Neural cell (in vitro differentiated cells): ENCODE results near the gene ZCCHC24. TPM values are rescaled to one million over a fixed set of nuclear protein-coding genes. Genes with fewer than 3 reads are reported as not detected.

Experiments
- H2AFZ ChIP-seq: fragments of 200-600, 300-800 bp; sonication (generic), shearing (Covaris generic); 2 replicates; pipeline ENCODE4 v1.6.0; 2014; ENCODE audit warnings: low read depth, mild to moderate bottlenecking, antibody characterized with exemption, low read length, moderate library complexity
- H3F3A ChIP-seq: fragments of 200-600 bp; shearing (Covaris generic); 2 replicates; pipeline ENCODE4 v1.6.1; 2016; ENCODE audit warnings: mild to moderate bottlenecking, moderate library complexity, mixed read lengths, antibody characterized with exemption, low read length; ENCODE audit not compliant: insufficient read depth, poor library complexity, severe bottlenecking
- H3K27ac ChIP-seq: fragments of 200-600, 300-800 bp; sonication (generic), shearing (Covaris generic); 2 replicates; pipeline ENCODE4 v1.5.1; 2014; ENCODE audit warnings: mild to moderate bottlenecking, low read length, moderate library complexity
- H3K27me3 ChIP-seq: fragments of 300-800, 200-600 bp; sonication (generic), shearing (Covaris generic); 2 replicates; pipeline ENCODE4 v1.6.0; 2014; ENCODE audit warnings: mild to moderate bottlenecking, low read depth, low read length, moderate library complexity; ENCODE audit not compliant: insufficient read depth
- H3K36me3 ChIP-seq: fragments of 300-800, 200-600 bp; sonication (generic), shearing (Covaris generic); 2 replicates; pipeline ENCODE4 v1.5.1; 2014; ENCODE audit warnings: mild to moderate bottlenecking, antibody characterized with exemption, low read length, moderate library complexity; ENCODE audit not compliant: insufficient read depth
- H3K4me2 ChIP-seq: fragments of 300-800, 200-600 bp; sonication (generic), shearing (Covaris generic); 2 replicates; pipeline ENCODE4 v1.6.0; 2014; ENCODE audit warnings: mild to moderate bottlenecking, low read length
- H3K4me3 ChIP-seq: fragments of 300-800, 200-600 bp; sonication (generic), shearing (Covaris generic); 2 replicates; pipeline ENCODE4 v1.5.1; 2014; ENCODE audit warnings: mild to moderate bottlenecking, low read length, moderate library complexity
- H3K79me2 ChIP-seq: fragments of 200-600 bp; shearing (Covaris generic); replicated peaks from 2 replicates; pipeline ENCODE4 v1.6.0; 2014; ENCODE audit warnings: mild to moderate bottlenecking, low read length, moderate library complexity; ENCODE audit not compliant: insufficient read depth
- H3K9ac ChIP-seq: fragments of 300-800, 200-600 bp; sonication (generic), shearing (Covaris generic); 2 replicates; pipeline ENCODE4 v1.6.1; 2016; ENCODE audit warnings: mild to moderate bottlenecking, low read length, mixed read lengths
- H3K9me2 ChIP-seq: fragments of 200-600 bp; shearing (Covaris generic); 2 replicates; pipeline ENCODE4 v1.6.1; 2016; ENCODE audit warnings: mild to moderate bottlenecking, low read length, mixed read lengths; ENCODE audit not compliant: insufficient read depth
- H3K9me3 ChIP-seq: fragments of 200-600, 300-800 bp; sonication (generic), shearing (Covaris generic); 2 replicates; pipeline ENCODE4 v1.6.1; 2016; ENCODE audit warnings: mild to moderate bottlenecking, mixed run types, low read length, moderate library complexity, mixed read lengths
- H4K20me1 ChIP-seq: fragments of 200-600 bp; shearing (Covaris generic); 2 replicates; pipeline ENCODE4 v1.6.1; 2016; ENCODE audit warnings: mild to moderate bottlenecking, mixed run types; ENCODE audit not compliant: insufficient read depth
- EP300 ChIP-seq: fragments of 450-650 bp; conservative IDR thresholded peaks from 2 replicates; pipeline ENCODE4 v1.6.1; 2014; ENCODE audit warnings: antibody characterized with exemption, mild to moderate bottlenecking, moderate library complexity; ENCODE audit not compliant: poor library complexity, severe bottlenecking
- EZH2 ChIP-seq: fragments of 200-600, 300-800 bp; shearing (Covaris generic), sonication (generic); IDR thresholded peaks from 2 replicates; pipeline ENCODE4 v1.6.1; 2014; ENCODE audit warnings: antibody characterized with exemption, low read length, borderline replicate concordance, mild to moderate bottlenecking; ENCODE audit not compliant: insufficient read depth, poor library complexity, severe bottlenecking
- MXI1 ChIP-seq: fragments of 450-650 bp; conservative IDR thresholded peaks from 2 replicates; pipeline ENCODE4 v1.6.1; 2014; ENCODE audit warnings: antibody characterized with exemption, mild to moderate bottlenecking; ENCODE audit not compliant: poor library complexity, severe bottlenecking
- POLR2AphosphoS5 ChIP-seq: IDR thresholded peaks from 2 replicates; pipeline ENCODE4 v1.6.1; 2012
- RAD21 ChIP-seq: fragments of 450-650 bp; conservative IDR thresholded peaks from 2 replicates; pipeline ENCODE4 v1.6.1; 2014; ENCODE audit warnings: antibody characterized with exemption, mild to moderate bottlenecking, moderate library complexity
- SMC3 ChIP-seq: fragments of 450-650 bp; conservative IDR thresholded peaks from 2 replicates; pipeline ENCODE4 v1.6.1; 2014; ENCODE audit warnings: antibody characterized with exemption, mild to moderate bottlenecking, moderate library complexity; ENCODE audit not compliant: poor library complexity
- TAF1 ChIP-seq: IDR thresholded peaks from 2 replicates; pipeline ENCODE4 v1.6.1; 2012; ENCODE audit warnings: low read depth
- polyA plus RNA-seq: library from polyadenylated mRNA; depleted of rRNA; stranded (reverse); fragments of >200 nt; gene quantifications from 2 replicates; pipeline ENCODE4 v1.2.3, GENCODE V29; 2014
- TF ChIP-seq, protein P1 (sequence below): fragments of 450-650 bp; IDR thresholded peaks from 2 replicates; pipeline ENCODE4 v1.5.1; 2014; ENCODE audit warnings: antibody characterized with exemption, mild to moderate bottlenecking, moderate library complexity; ENCODE audit not compliant: poor library complexity, severe bottlenecking
- TF ChIP-seq, protein P2 (sequence below): IDR thresholded peaks from 2 replicates; pipeline ENCODE4 v1.6.1; 2012; ENCODE audit warnings: borderline replicate concordance

The ZCCHC24 gene
- polyA plus RNA-seq, 1 donor from 2014 or later, result not detected

DNA sequence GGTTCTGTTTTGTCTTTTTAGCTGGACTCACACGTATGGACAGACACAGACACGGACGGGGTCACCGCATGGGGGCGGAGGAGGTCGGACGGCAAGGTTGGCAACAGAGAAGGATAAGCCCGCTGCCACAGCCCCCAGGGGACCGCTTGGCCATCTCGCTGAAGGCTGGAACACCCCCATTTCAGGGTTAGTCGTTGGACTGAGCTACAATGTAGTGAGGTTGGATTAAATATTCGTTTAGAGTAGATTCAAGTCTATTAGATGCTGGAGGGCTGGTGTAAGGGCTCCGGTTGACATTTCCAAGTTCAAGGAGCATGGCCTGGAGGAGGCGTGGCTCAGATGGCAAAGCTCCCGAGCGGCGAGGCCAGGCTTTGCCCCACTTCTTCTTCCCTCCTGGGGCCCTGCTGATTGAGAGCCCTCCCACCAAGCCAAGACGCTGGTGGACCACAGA, 62.9 kb downstream of the ZCCHC24 start:
- no peaks in the 10 kb centered on the region for H3K9me3 ChIP-seq
- no peak overlapping the region for H3K4me2 ChIP-seq
- H3K9ac ChIP-seq, result no peak overlapping the region
- no peaks in the 10 kb centered on the region for H3F3A ChIP-seq
- H3K79me2 ChIP-seq, result no peaks in the 10 kb centered on the region
- H3K27me3 ChIP-seq, result no peaks in the 10 kb centered on the region
- TF ChIP-seq SMC3 (no peak), MXI1 (no peak), RAD21 (no peak), POLR2AphosphoS5 (no peak), EZH2 (no peak), TAF1 (no peak), EP300 (no peak)
- TF ChIP-seq, protein P1, sequence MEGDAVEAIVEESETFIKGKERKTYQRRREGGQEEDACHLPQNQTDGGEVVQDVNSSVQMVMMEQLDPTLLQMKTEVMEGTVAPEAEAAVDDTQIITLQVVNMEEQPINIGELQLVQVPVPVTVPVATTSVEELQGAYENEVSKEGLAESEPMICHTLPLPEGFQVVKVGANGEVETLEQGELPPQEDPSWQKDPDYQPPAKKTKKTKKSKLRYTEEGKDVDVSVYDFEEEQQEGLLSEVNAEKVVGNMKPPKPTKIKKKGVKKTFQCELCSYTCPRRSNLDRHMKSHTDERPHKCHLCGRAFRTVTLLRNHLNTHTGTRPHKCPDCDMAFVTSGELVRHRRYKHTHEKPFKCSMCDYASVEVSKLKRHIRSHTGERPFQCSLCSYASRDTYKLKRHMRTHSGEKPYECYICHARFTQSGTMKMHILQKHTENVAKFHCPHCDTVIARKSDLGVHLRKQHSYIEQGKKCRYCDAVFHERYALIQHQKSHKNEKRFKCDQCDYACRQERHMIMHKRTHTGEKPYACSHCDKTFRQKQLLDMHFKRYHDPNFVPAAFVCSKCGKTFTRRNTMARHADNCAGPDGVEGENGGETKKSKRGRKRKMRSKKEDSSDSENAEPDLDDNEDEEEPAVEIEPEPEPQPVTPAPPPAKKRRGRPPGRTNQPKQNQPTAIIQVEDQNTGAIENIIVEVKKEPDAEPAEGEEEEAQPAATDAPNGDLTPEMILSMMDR, result no peak
- TF ChIP-seq, protein P2, sequence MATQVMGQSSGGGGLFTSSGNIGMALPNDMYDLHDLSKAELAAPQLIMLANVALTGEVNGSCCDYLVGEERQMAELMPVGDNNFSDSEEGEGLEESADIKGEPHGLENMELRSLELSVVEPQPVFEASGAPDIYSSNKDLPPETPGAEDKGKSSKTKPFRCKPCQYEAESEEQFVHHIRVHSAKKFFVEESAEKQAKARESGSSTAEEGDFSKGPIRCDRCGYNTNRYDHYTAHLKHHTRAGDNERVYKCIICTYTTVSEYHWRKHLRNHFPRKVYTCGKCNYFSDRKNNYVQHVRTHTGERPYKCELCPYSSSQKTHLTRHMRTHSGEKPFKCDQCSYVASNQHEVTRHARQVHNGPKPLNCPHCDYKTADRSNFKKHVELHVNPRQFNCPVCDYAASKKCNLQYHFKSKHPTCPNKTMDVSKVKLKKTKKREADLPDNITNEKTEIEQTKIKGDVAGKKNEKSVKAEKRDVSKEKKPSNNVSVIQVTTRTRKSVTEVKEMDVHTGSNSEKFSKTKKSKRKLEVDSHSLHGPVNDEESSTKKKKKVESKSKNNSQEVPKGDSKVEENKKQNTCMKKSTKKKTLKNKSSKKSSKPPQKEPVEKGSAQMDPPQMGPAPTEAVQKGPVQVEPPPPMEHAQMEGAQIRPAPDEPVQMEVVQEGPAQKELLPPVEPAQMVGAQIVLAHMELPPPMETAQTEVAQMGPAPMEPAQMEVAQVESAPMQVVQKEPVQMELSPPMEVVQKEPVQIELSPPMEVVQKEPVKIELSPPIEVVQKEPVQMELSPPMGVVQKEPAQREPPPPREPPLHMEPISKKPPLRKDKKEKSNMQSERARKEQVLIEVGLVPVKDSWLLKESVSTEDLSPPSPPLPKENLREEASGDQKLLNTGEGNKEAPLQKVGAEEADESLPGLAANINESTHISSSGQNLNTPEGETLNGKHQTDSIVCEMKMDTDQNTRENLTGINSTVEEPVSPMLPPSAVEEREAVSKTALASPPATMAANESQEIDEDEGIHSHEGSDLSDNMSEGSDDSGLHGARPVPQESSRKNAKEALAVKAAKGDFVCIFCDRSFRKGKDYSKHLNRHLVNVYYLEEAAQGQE, result no peak
- no peaks in the 10 kb centered on the region for H3K36me3 ChIP-seq
- H3K27ac ChIP-seq, result no peak overlapping the region
- no peaks in the 10 kb centered on the region for H3K9me2 ChIP-seq
- H4K20me1 ChIP-seq, result no peaks in the 10 kb centered on the region
- H3K4me3 ChIP-seq, result no peak overlapping the region
- H2AFZ ChIP-seq, result no peak overlapping the region

DNA sequence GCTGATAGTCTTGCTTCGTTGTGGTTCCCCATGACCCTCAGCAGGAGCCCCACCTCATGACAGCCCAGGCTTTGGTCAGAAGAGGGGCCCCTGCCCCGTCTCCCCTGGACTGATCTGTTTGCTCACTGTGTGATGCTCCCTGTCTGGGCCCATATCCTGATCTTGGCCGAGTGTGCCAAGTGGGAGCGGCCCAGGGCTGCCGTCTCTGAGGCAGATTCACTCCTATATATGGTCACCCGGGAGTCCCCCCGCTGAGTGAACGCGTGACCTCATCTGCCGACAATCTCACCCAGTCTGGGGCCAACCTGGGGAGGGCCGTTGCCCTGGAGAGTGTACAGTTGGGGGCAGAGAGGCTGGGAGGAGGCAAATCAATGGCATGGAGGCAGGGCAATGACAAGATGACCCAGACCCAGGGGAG, 63.6 kb downstream of the ZCCHC24 start:
- Histone ChIP-seq H2AFZ (no peak overlapping the region), H3K9ac (no peak overlapping the region), H4K20me1 (no peaks in the 10 kb centered on the region), H3K9me2 (no peaks in the 10 kb centered on the region), H3K9me3 (no peaks in the 10 kb centered on the region), H3K79me2 (no peaks in the 10 kb centered on the region), H3K4me3 (no peak overlapping the region), H3K27me3 (no peaks in the 10 kb centered on the region), H3K27ac (no peak overlapping the region), H3F3A (no peaks in the 10 kb centered on the region), H3K36me3 (no peaks in the 10 kb centered on the region), H3K4me2 (no peak overlapping the region)
- no peak for TF ChIP-seq EP300
- TF ChIP-seq, protein P2, result no peak
- TF ChIP-seq MXI1, result no peak
- TF ChIP-seq, protein P1, result no peak
- TF ChIP-seq RAD21, result no peak
- no peak for TF ChIP-seq SMC3
- TF ChIP-seq TAF1, result no peak
- TF ChIP-seq POLR2AphosphoS5, result no peak
- TF ChIP-seq EZH2, result no peak
